Astrocyte (in vitro differentiated cells and primary cell): ENCODE data around the gene VCL. TPM values are rescaled to one million over a fixed set of nuclear protein-coding genes. Genes with fewer than 3 reads are reported as not detected.

ENCODE experiments used
- DNase-seq: peaks from one replicate; pipeline ENCODE4 v3.0.0-alpha.2; 2010; ENCODE audit warnings: low read depth
- FAIRE-seq: peaks from 2 replicates; lab custom pipeline; 2011; peaks lifted over from hg19 to GRCh38; lab: Jason Lieb, UNC
- H2AFZ ChIP-seq: 2 replicates; pipeline ENCODE4 v1.6.0; 2012; ENCODE audit warnings: low read depth, low read length, inconsistent platforms
- H3K27ac ChIP-seq: 2 replicates; pipeline ENCODE4 v1.5.1; 2011; ENCODE audit warnings: low read depth, low read length, inconsistent platforms
- H3K27me3 ChIP-seq: 2 replicates; pipeline ENCODE4 v1.6.0; 2011; ENCODE audit warnings: low read length, inconsistent platforms; ENCODE audit not compliant: insufficient read depth
- H3K36me3 ChIP-seq: 2 replicates; pipeline ENCODE4 v1.5.1; 2011; ENCODE audit warnings: low read length, inconsistent platforms; ENCODE audit not compliant: insufficient read depth
- H3K4me1 ChIP-seq: 2 replicates; pipeline ENCODE4 v1.5.1; 2011; ENCODE audit warnings: low read length, inconsistent platforms; ENCODE audit not compliant: insufficient read depth
- H3K4me2 ChIP-seq: 2 replicates; pipeline ENCODE4 v1.6.0; 2012; ENCODE audit warnings: low read length, inconsistent platforms
- H3K4me3 ChIP-seq: 2 replicates; pipeline ENCODE4 v1.5.1; 2011; ENCODE audit warnings: low read depth, mild to moderate bottlenecking, low read length, inconsistent platforms; ENCODE audit not compliant: insufficient read depth
- H3K79me2 ChIP-seq: 2 replicates; pipeline ENCODE4 v1.6.0; 2012; ENCODE audit warnings: mild to moderate bottlenecking, low read length, inconsistent platforms; ENCODE audit not compliant: insufficient read depth
- H3K9ac ChIP-seq: 2 replicates; pipeline ENCODE4 v1.6.0; 2012; ENCODE audit warnings: mild to moderate bottlenecking, low read length, inconsistent platforms
- H3K9me3 ChIP-seq: 2 replicates; pipeline ENCODE4 v1.5.1; 2012; ENCODE audit warnings: low read depth, mild to moderate bottlenecking, low read length, inconsistent platforms; ENCODE audit not compliant: insufficient read depth
- H4K20me1 ChIP-seq: 2 replicates; pipeline ENCODE4 v1.6.0; 2012; ENCODE audit warnings: low read length, inconsistent platforms; ENCODE audit not compliant: insufficient read depth
- H3K27ac Mint-ChIP-seq: one replicate; pipeline ENCODE4 v1.8.0; 2021; ENCODE audit warnings: mild to moderate bottlenecking, mixed read lengths; ENCODE audit not compliant: unreplicated experiment
- H3K27me3 Mint-ChIP-seq: one replicate; pipeline ENCODE4 v1.8.0; 2021; ENCODE audit warnings: low read depth, mixed read lengths; ENCODE audit not compliant: unreplicated experiment
- H3K36me3 Mint-ChIP-seq: one replicate; pipeline ENCODE4 v1.8.0; 2021; ENCODE audit warnings: low read depth, mixed read lengths; ENCODE audit not compliant: unreplicated experiment
- H3K4me1 Mint-ChIP-seq: one replicate; pipeline ENCODE4 v1.8.0; 2021; ENCODE audit warnings: low read depth, mixed read lengths; ENCODE audit not compliant: unreplicated experiment
- H3K4me3 Mint-ChIP-seq: one replicate; pipeline ENCODE4 v1.8.0; 2021; ENCODE audit warnings: mild to moderate bottlenecking, moderate library complexity, mixed read lengths; ENCODE audit not compliant: unreplicated experiment
- H3K9me3 Mint-ChIP-seq: one replicate; pipeline ENCODE4 v1.8.0; 2021; ENCODE audit warnings: mild to moderate bottlenecking, mixed read lengths; ENCODE audit not compliant: unreplicated experiment
- EZH2 ChIP-seq: IDR thresholded peaks from 2 replicates; pipeline ENCODE4 v1.6.1; 2012; ENCODE audit warnings: mild to moderate bottlenecking, low read length, inconsistent platforms; ENCODE audit not compliant: insufficient read depth
- total RNA-seq: library from RNA; stranded (reverse); gene quantifications from 2 replicates; pipeline ENCODE4 v1.2.1, GENCODE V29; 2021
- TF ChIP-seq, protein P1 (sequence below): IDR thresholded peaks from 2 replicates; pipeline ENCODE4 v1.5.1; 2011; ENCODE audit warnings: low read depth, mild to moderate bottlenecking, inconsistent platforms, low read length, moderate library complexity; ENCODE audit not compliant: insufficient read depth

Gene VCL
- total RNA-seq, 1 donor from 2014 or later = 474 TPM

DNA sequence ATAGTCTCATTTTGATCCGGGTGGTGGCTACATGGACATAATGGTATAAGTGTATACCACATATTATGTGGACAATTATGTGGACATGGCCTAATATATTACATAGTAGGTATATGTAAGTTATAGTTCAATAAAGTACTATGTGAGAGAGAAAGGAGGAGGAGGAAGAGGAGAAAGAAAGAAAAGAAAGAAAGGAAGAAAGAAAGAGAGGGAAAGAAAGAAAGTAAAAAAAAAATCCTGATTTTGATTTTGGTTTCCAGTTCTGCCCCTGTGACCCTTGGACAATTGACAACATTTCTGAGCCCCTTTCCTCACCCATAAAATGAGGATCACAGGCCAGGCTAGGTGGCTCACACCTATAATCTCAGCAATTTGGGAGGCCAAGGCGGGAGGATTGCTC is 42.2 kb upstream of the VCL start:
- Histone ChIP-seq H3K4me1 (peaks cover 12% of the 10 kb centered on the region), H2AFZ (no peak overlapping the region), H3K27me3 (no peaks in the 10 kb centered on the region), H3K36me3 (no peaks in the 10 kb centered on the region), H3K9me3 (no peaks in the 10 kb centered on the region), H3K27ac (no peak overlapping the region), H3K9ac (no peak overlapping the region), H3K79me2 (no peaks in the 10 kb centered on the region), H3K4me2 (no peak overlapping the region), H4K20me1 (no peaks in the 10 kb centered on the region), H3K4me3 (no peak overlapping the region)
- Mint-ChIP-seq H3K27ac (no peak overlapping the region), H3K27me3 (peaks cover 7% of the 10 kb centered on the region), H3K4me1 (peaks cover 17% of the 10 kb centered on the region), H3K9me3 (no peaks in the 10 kb centered on the region), H3K4me3 (no peak overlapping the region), H3K36me3 (no peaks in the 10 kb centered on the region)
- TF ChIP-seq, protein P1, sequence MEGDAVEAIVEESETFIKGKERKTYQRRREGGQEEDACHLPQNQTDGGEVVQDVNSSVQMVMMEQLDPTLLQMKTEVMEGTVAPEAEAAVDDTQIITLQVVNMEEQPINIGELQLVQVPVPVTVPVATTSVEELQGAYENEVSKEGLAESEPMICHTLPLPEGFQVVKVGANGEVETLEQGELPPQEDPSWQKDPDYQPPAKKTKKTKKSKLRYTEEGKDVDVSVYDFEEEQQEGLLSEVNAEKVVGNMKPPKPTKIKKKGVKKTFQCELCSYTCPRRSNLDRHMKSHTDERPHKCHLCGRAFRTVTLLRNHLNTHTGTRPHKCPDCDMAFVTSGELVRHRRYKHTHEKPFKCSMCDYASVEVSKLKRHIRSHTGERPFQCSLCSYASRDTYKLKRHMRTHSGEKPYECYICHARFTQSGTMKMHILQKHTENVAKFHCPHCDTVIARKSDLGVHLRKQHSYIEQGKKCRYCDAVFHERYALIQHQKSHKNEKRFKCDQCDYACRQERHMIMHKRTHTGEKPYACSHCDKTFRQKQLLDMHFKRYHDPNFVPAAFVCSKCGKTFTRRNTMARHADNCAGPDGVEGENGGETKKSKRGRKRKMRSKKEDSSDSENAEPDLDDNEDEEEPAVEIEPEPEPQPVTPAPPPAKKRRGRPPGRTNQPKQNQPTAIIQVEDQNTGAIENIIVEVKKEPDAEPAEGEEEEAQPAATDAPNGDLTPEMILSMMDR = no peak
- TF ChIP-seq EZH2 = no peak
- no peak for DNase-seq
- FAIRE-seq = no peak

DNA sequence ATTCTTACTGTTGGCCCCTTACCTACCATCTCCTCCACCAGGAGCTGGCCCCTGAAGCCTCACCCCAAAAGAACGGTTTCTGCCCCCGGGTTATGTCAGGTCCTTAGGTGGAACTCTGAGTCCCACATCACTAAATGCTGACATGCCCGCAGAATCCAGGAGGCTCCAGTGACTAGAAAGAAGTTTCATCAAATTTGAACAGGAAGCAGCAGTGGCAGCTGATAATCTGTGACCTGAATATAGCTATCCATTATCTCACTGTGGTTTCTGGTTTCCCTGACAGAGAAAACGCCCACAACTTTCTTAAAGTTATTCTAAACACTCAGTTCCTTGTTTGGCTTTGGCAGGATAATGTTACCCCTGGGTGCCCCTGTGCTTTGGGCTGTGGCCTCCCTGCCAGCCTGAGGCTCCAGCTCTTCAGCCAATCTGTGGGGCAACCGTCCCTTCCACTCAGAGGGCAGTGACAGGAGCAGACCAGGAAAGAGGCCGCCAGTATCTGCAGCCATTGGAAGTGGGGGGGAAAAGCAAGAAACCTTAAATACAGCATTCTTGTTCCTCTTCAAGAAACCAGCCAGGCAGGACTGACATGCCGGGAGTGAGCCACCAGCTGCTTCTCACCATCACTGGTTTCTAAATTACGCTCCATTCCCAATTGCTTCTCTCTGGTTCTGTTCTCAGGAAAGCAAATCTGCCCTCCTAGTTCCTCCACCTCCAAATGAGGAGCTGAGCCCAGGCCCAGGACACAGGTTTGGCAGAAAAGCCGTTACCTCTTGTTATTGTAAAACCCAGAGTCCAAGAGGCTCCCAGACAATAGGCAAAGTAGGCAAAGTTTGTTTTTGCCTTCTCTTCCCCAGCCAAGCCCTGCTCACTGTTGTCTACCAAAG is 41.2 kb upstream of the VCL start:
- Histone ChIP-seq H3K9me3 (no peaks in the 10 kb centered on the region), H3K4me1 (peaks cover 11% of the 10 kb centered on the region), H4K20me1 (no peaks in the 10 kb centered on the region), H3K27me3 (no peaks in the 10 kb centered on the region), H3K4me3 (no peak overlapping the region), H3K9ac (no peak overlapping the region), H2AFZ (no peak overlapping the region), H3K27ac (no peak overlapping the region), H3K79me2 (no peaks in the 10 kb centered on the region), H3K4me2 (peak overlapping the region; percentile 50), H3K36me3 (no peaks in the 10 kb centered on the region)
- TF ChIP-seq, protein P1 = no peak
- TF ChIP-seq EZH2 = no peak
- DNase-seq (peak; percentile 61), FAIRE-seq (no peak)
- Mint-ChIP-seq H3K27me3 (peaks cover 7% of the 10 kb centered on the region), H3K4me1 (peaks cover 15% of the 10 kb centered on the region), H3K9me3 (no peaks in the 10 kb centered on the region), H3K27ac (peak overlapping the region; percentile 77), H3K36me3 (no peaks in the 10 kb centered on the region), H3K4me3 (no peak overlapping the region)
